Heart right ventricle (tissue), 16 donors: Measurements from ENCODE around the gene TXLNB. TPM values are rescaled to one million over a fixed set of nuclear protein-coding genes. Genes with fewer than 3 reads are reported as not detected.
A peak's percentile ranks its signal among the peaks of the same experiment; 100 is the strongest.

ENCODE experiments used
- ATAC-seq, 8 donors: fragments of 200-7000 bp; cut with Tn5 transposase; one replicate each; pipeline ENCODE4 v1.9.1; 2020; ENCODE audit warnings: mild to moderate bottlenecking in 8 of 8, moderate library complexity in 8 of 8, moderate number of reproducible peaks in 1 of 8
- DNase-seq, 2 donors: peaks; one replicate each; pipeline ENCODE4 v3.0.0-alpha.2; 2020
- H3K27ac ChIP-seq, 10 donors: fragments of 200-600 bp; sonication (generic) in 2 of 10; one replicate each; pipeline versions ENCODE4 v1.5.0 to v1.8.0; 2020 to 2022; ENCODE audit warnings: mild to moderate bottlenecking in 3 of 10
- H3K27me3 ChIP-seq, 7 donors: fragments of 200-600 bp; one replicate each; pipeline ENCODE4 v1.8.0; 2021 to 2022; ENCODE audit warnings: mild to moderate bottlenecking in 2 of 7
- H3K36me3 ChIP-seq, 9 donors: fragments of 200-600 bp; sonication (generic) in 1 of 9; one replicate each; pipeline versions ENCODE4 v1.5.0 to v1.8.0; 2020 to 2022; ENCODE audit warnings: mild to moderate bottlenecking in 2 of 9
- H3K4me1 ChIP-seq, 9 donors: fragments of 200-600 bp; sonication (generic) in 1 of 9; one replicate each; pipeline versions ENCODE4 v1.5.0 to v1.8.0; 2020 to 2022; ENCODE audit warnings: mild to moderate bottlenecking in 4 of 9
- H3K4me3 ChIP-seq, 10 donors: fragments of 200-600 bp; sonication (generic) in 2 of 10; one replicate each; pipeline versions ENCODE4 v1.5.0 to v1.8.0; 2020 to 2022; ENCODE audit warnings: mild to moderate bottlenecking in 7 of 10, moderate library complexity in 2 of 10
- H3K9me3 ChIP-seq, 11 donors: fragments of 200-600 bp in 10 of 11; sonication (generic) in 2 of 11; one replicate each; pipeline versions ENCODE4 v1.5.0 to v1.8.0; 2013 to 2022; ENCODE audit warnings: mild to moderate bottlenecking in 2 of 11, control low read depth in 1 of 11, moderate library complexity in 1 of 11
- CTCF ChIP-seq, 9 donors: fragments of 200-600 bp; sonication (generic) in 2 of 9; IDR thresholded peaks; one replicate each; pipeline versions ENCODE4 v1.5.0 to v1.8.0; 2021 to 2022; ENCODE audit warnings: antibody characterized with exemption in 9 of 9, mild to moderate bottlenecking in 5 of 9, moderate library complexity in 1 of 9
- WGBS, 2 donors: extraction: QIAGEN DNeasy Blood & Tissue Kit; methylation state at CpG; one replicate each; pipeline ENCODE4 v1.1.7; 2013; ENCODE audit warnings: inconsistent platforms in 1 of 2; 5-methylcytosine and 5-hydroxymethylcytosine counted together
- intact Hi-C, 10 donors: fragments of 100-400 bp; cut with DNase I; formaldehyde crosslinking; loops; one replicate each; pipeline versions ENCODE4 v1.11.1 to v1.14.2; 2022
- polyA plus RNA-seq, 2 donors: library from polyadenylated mRNA; stranded (reverse); fragments of 200-250 nt; gene quantifications; one replicate each; pipeline ENCODE4 v1.2.3, GENCODE V29; 2013
- total RNA-seq, 10 donors: library from RNA; stranded (reverse); fragmentation: NEBNext Ultra II Directional in 3 of 10; extraction: Animal tissue kit (Norgen Biotek cat#: 25700) in 3 of 10; gene quantifications; one replicate each; pipeline versions ENCODE4 v1.2.1 to v1.2.4, GENCODE V29; 2021 to 2023
- donor health status: Arrhythmogenic right ventricular cardiomyopathy.
- donor health status: ischemic (EF 13 %, LVEDD 7.1; RV severe dilation, severe dysfunction).
- donor health status: healthy with polysubstance abuse.
- donor health status: DM: no; HTN: yes; CAD: no.
- donor health status: DM: no; HTN: no; CAD: no.
- donor health status: ischemic (EF 25% LVEDD 6.9; RV normal size, moderate dysfunction).
- donor health status: ischemic (EF 25% LVEDD 5.7; RV mildly dilated, moderate dysfunction).
- donor health status: healthy.
- donor health status: DM: yes; HTN: yes; CAD: no.
- donor health status: Ischemic cardiomyopathy.
- donor health status: ischemic (EF 35%, LVEDD 5.7; RV mildly dilated, moderate dysfunction).
- donor health status: nonischemic (EF 11% LVEDD 7.7; RV severe dilation, severe dysfunction).
- donor health status: DM: yes; HTN: yes; CAD: no.
- donor health status: PGD.
- donor health status: ischemic (EF 29% LVEDD 5.4; RV normal size, mild dysfunction).
- donor health status: nonischemic (EF 23%, LVEDD 6.1; RV moderate dilation, normal function).

TXLNB gene
- total and polyA plus RNA-seq, 12 donors: 6.2 to 156 (median 132) TPM

- intact Hi-C loops: loop anchor here in 1 of 10 donors (10.0 kb wide), 1 partner anchor 96 kb away; no protein-coding TSS in a partner anchor
- Histone ChIP-seq H3K4me3 (no peak overlapping the region), H3K4me1 (peaks cover 0 to 40% (median 0%) of the 10 kb centered on the region in 9 donors), H3K27ac (peak overlapping the region in 1 of 10 donors; percentile 51), H3K27me3 (no peaks in the 10 kb centered on the region), H3K36me3 (no peaks in the 10 kb centered on the region), H3K9me3 (peaks cover 0 to 8% (median 0%) of the 10 kb centered on the region in 11 donors)
- DNase-seq (no peak), ATAC-seq (no peak)
- no peak for TF ChIP-seq CTCF (IDR thresholded peaks at IDR 0.05)
- 67 to 76% methylated on average over 3 of the region's 3 CpGs for WGBS, 2 donors
Measured at GRCh38 chr6:139330826-139331500, 39.2 kb upstream of the TXLNB start.

GRCh38 chr6:139330306-139330705, 38.5 kb upstream of the TXLNB start:
- ATAC-seq: no peak

GRCh38 chr6:139329224-139329623, 37.4 kb upstream of the TXLNB start:
- TF ChIP-seq CTCF (IDR thresholded peaks at IDR 0.05): no peak
- peaks cover 0 to 8% (median 0%) of the 10 kb centered on the region in 11 donors for H3K9me3 ChIP-seq
- 94 to 96% methylated on average over 3 of the region's 3 CpGs for WGBS, 2 donors
- DNase-seq (no peak), ATAC-seq (no peak)
- no peak overlapping the region for H3K4me3 ChIP-seq
- H3K27me3 ChIP-seq: no peaks in the 10 kb centered on the region
- no peaks in the 10 kb centered on the region for H3K36me3 ChIP-seq
- peaks cover 0 to 40% (median 0%) of the 10 kb centered on the region in 9 donors for H3K4me1 ChIP-seq
- no peak overlapping the region for H3K27ac ChIP-seq
- intact Hi-C loops: loop anchor here in 1 of 10 donors (5.0 kb wide), 1 partner anchor 37 kb away; the partner anchor contains the start of gene TXLNB

More at GRCh38 chr6:139330306-139330705, 38.5 kb upstream of the TXLNB start:
- Histone ChIP-seq H3K36me3 (no peaks in the 10 kb centered on the region), H3K27ac (peak overlapping the region in 1 of 10 donors; percentile 51), H3K9me3 (peaks cover 0 to 8% (median 0%) of the 10 kb centered on the region in 11 donors), H3K27me3 (no peaks in the 10 kb centered on the region), H3K4me3 (no peak overlapping the region), H3K4me1 (peaks cover 0 to 40% (median 0%) of the 10 kb centered on the region in 9 donors)
- WGBS, 2 donors: 72 to 78% methylated on average over 5 of the region's 5 CpGs
- no peak for TF ChIP-seq CTCF (IDR thresholded peaks at IDR 0.05)
- intact Hi-C loops: loop anchor here in 1 of 10 donors (10.0 kb wide), 1 partner anchor 96 kb away; no protein-coding TSS in a partner anchor
- DNase-seq: no peak

- no peak for ATAC-seq
- WGBS, 2 donors: 94 to 99% methylated on average over 5 of the region's 5 CpGs
- H3K4me1 ChIP-seq: peaks cover 0 to 55% (median 4%) of the 10 kb centered on the region in 9 donors
Measured at GRCh38 chr6:139327038-139327437, 35.2 kb upstream of the TXLNB start.

More at GRCh38 chr6:139327038-139327437, 35.2 kb upstream of the TXLNB start:
- TF ChIP-seq CTCF (IDR thresholded peaks at IDR 0.05): no peak
- Histone ChIP-seq H3K9me3 (peaks cover 0 to 8% (median 0%) of the 10 kb centered on the region in 11 donors), H3K4me3 (no peak overlapping the region), H3K27me3 (no peaks in the 10 kb centered on the region), H3K27ac (no peak overlapping the region), H3K36me3 (no peaks in the 10 kb centered on the region)
- intact Hi-C loops: loop anchor here in 1 of 10 donors (5.0 kb wide), 1 partner anchor 35 kb away; the partner anchor contains the start of gene TXLNB
- no peak for DNase-seq
